OCI-LY7 (cell line): ENCODE measurements around the gene HOXA3. TPM values are rescaled to one million over a fixed set of nuclear protein-coding genes. Genes with fewer than 3 reads are reported as not detected.

Experiments
- BruUV-seq: library from RNA; stranded (reverse); fragments of 400-500 nt; replicated peaks from 2 replicates; lab custom pipeline; 2021; lab: Mats Ljungman, UMichigan
- CTCF ChIA-PET: fragments of 300-600 bp; sonication (Branson Sonifier 250); formaldehyde crosslinking; loops from one replicate; lab custom pipeline; 2022; ENCODE audit warnings: antibody characterized with exemption; ENCODE audit not compliant: unreplicated experiment; lab: Charles Lee
- POLR2A ChIA-PET: fragments of 300-600 bp; sonication (Branson Sonifier 250); formaldehyde crosslinking; loops from one replicate; lab custom pipeline; 2022; ENCODE audit warnings: antibody characterized with exemption; lab: Charles Lee
- DNase-seq: peaks from one replicate; pipeline ENCODE4 v3.0.0-alpha.2; 2015; ENCODE audit warnings: low spot score
- H2AFZ ChIP-seq: fragments of 200-600 bp; sonication (generic), shearing (Covaris generic); 2 replicates; pipeline ENCODE4 v1.6.1; 2014; ENCODE audit warnings: mild to moderate bottlenecking, antibody characterized with exemption, low read length, moderate library complexity
- H3K27ac ChIP-seq: fragments of 200-600 bp; sonication (generic); 2 replicates; pipeline ENCODE4 v1.5.1; 2014; ENCODE audit warnings: mixed run types, low read depth, mild to moderate bottlenecking, moderate library complexity, low read length, inconsistent platforms; ENCODE audit not compliant: poor library complexity, severe bottlenecking
- H3K36me3 ChIP-seq: fragments of 200-600 bp; sonication (generic); 2 replicates; pipeline ENCODE4 v1.6.1; 2014; ENCODE audit warnings: mild to moderate bottlenecking, antibody characterized with exemption, low read length, moderate library complexity, mixed read lengths; ENCODE audit not compliant: insufficient read depth
- H3K4me1 ChIP-seq: fragments of 200-600 bp; sonication (generic); 2 replicates; pipeline ENCODE4 v1.5.1; 2014; ENCODE audit warnings: mild to moderate bottlenecking, low read length; ENCODE audit not compliant: insufficient read depth, poor library complexity, severe bottlenecking
- H3K4me2 ChIP-seq: fragments of 200-600 bp; sonication (generic); 2 replicates; pipeline ENCODE4 v1.6.1; 2014; ENCODE audit warnings: mild to moderate bottlenecking, low read length
- H3K4me3 ChIP-seq: fragments of 200-600 bp; sonication (generic); 2 replicates; pipeline ENCODE4 v1.5.1; 2014; ENCODE audit warnings: mild to moderate bottlenecking, low read depth, low read length; ENCODE audit not compliant: poor library complexity, severe bottlenecking
- H3K79me2 ChIP-seq: fragments of 200-600 bp; sonication (generic); 2 replicates; pipeline ENCODE4 v1.6.1; 2016; ENCODE audit warnings: low read depth, mild to moderate bottlenecking, low read length, moderate library complexity, mixed read lengths; ENCODE audit not compliant: insufficient read depth
- H3K9me2 ChIP-seq: fragments of 200-600 bp; sonication (generic); 2 replicates; pipeline ENCODE4 v1.6.1; 2016; ENCODE audit warnings: mild to moderate bottlenecking, low read length, mixed read lengths; ENCODE audit not compliant: insufficient read depth
- H3K9me3 ChIP-seq: fragments of 200-600 bp; sonication (generic); 2 replicates; pipeline ENCODE4 v1.6.1; 2014; ENCODE audit warnings: mild to moderate bottlenecking, mixed run types, low read length, mixed read lengths
- H4K20me1 ChIP-seq: fragments of 200-600 bp; sonication (generic); 2 replicates; pipeline ENCODE4 v1.6.1; 2014; ENCODE audit warnings: mild to moderate bottlenecking, antibody characterized with exemption, low read length, moderate library complexity, mixed read lengths; ENCODE audit not compliant: insufficient read depth
- CTCF ChIP-seq: fragments of 200-600 bp; sonication (generic); conservative IDR thresholded peaks from 2 replicates; pipeline ENCODE4 v1.5.1; 2014; ENCODE audit warnings: mild to moderate bottlenecking, antibody characterized with exemption, low read length, moderate library complexity, mixed read lengths
- EZH2phosphoT487 ChIP-seq: fragments of 200-600 bp; sonication (generic); IDR thresholded peaks from 2 replicates; pipeline ENCODE4 v1.6.1; 2018; ENCODE audit warnings: low read depth, borderline replicate concordance, mild to moderate bottlenecking, mixed run types, antibody characterized with exemption, low read length, moderate library complexity, mixed read lengths
- intact Hi-C: fragments of 100-400 bp; cut with micrococcal nuclease; formaldehyde crosslinking; loops from one replicate; pipeline ENCODE4 v1.10.0; 2022; ENCODE audit not compliant: unreplicated experiment
- total RNA-seq, 2 experiments: library from RNA; depleted of rRNA in 1 of 2; stranded (reverse); fragments of >200 nt in 1 of 2; shearing (Covaris generic) in 1 of 2; gene quantifications; 2 replicates each; pipeline ENCODE4 v1.2.3, GENCODE V29; 2014 to 2022

Gene HOXA3
- total RNA-seq, 2 experiments from 2014 or later: 0.41 to 2.7 TPM

DNA sequence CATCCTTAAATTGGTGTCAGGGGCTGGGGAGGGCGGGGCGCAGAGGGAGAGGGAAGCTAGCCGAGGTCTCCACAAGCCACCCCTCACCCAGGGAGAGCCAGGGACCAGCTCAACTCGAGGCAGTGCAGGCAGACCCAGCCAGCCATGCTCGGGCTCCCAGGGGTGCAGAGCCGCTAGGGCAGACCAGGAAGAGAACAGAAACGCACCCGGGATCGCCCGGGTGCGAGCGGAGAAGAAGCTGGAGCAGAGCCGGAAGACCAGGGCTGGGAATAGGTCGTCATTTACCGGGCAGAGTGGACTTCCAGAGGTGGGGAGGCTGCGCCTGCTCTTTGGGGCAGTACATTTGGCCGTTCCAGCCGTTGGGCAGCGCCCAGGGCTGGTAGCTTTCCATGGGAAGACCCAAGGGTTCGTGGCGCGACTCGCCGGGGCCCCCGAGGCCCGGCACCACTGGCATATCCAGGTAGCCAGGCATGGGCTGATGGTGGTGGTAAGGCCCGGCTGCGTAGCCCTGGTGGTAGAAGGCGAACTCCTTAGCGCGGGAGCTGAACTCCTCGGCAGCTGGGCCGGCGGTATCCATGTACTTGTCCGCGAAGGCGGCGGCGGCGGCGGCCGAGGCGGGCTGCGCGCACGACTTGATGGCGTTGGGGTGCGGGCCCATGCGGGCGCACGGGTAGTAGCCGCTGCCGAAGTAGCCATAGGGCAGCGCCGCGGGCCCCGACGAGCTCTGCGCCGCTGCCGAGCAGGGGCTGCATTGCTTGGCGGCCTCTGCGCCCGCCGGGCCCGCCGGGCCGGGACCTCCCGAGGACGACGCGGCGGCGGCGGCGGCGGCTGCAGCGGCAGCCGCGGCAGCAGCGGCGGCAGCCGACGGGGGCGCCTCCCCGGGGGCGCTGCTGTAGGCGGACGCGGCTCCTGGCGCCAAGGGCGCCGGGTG, 46.8 kb upstream of the HOXA3 start:
- peak overlapping the region; percentile 62; the same call in 1 of the 2 replicates for H3K4me2 ChIP-seq
- H4K20me1 ChIP-seq: no peaks in the 10 kb centered on the region
- ChIA-PET POLR2A (no interaction called here), CTCF (interaction anchor here (0.6 kb wide), 1 partner anchor 407 kb away, joined by 4 read pairs; no protein-coding TSS in a partner anchor)
- TF ChIP-seq EZH2phosphoT487 (no peak), CTCF (no peak)
- peaks cover 17% of the 10 kb centered on the region for H3K4me1 ChIP-seq
- no peak overlapping the region for H2AFZ ChIP-seq
- H3K9me3 ChIP-seq: no peaks in the 10 kb centered on the region
- no peaks in the 10 kb centered on the region for H3K79me2 ChIP-seq
- intact Hi-C loops: loop anchor here (5.0 to 10.0 kb wide), 4 partner anchors 408 to 878 kb away; partner anchors contain the start of gene HIBADH
- H3K36me3 ChIP-seq: no peaks in the 10 kb centered on the region
- no peak overlapping the region for H3K27ac ChIP-seq
- H3K9me2 ChIP-seq: no peaks in the 10 kb centered on the region
- DNase-seq: peak; percentile 27
- no TSS peak for BruUV-seq
- peak overlapping the region; percentile 73 for H3K4me3 ChIP-seq

DNA sequence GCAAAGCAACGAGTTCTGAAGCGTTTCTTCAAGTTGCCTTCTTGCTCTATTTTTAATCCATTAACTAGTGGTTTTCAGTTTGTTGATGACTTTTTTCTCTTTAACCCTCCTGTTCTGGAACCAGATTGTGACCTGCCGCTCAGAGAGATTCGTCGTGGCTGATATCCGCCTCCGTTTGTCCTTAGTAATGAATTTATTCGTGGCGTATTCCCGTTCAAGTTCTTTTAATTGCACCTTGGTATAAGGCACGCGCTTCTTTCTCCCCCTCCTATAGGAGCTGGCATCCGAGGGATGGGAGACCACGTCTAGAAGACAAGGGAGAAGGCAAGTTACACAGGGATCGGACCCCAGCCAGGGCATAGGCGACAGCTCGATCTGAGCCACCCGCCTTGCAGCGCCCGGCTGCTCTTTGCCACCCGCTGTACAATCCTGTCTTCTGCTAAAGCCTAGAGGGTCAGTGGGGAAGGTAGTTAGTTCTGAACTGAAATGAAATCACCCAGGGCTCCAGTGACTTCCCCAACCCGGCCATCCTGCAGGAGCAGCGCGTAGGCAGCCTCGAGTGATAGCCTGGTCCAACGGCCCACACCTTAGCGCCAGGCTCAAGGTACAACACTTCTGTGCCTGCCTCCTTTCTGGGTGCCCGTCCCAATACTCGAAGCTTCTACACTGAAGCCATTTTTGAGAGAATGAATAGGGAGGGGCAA, 45.9 kb upstream of the HOXA3 start:
- Histone ChIP-seq H3K4me3 (no peak overlapping the region), H3K36me3 (no peaks in the 10 kb centered on the region), H3K27ac (no peak overlapping the region), H3K4me2 (peak overlapping the region; percentile 62; the same call in 1 of the 2 replicates), H3K9me3 (no peaks in the 10 kb centered on the region), H3K9me2 (no peaks in the 10 kb centered on the region), H3K4me1 (peaks cover 17% of the 10 kb centered on the region), H3K79me2 (no peaks in the 10 kb centered on the region), H2AFZ (no peak overlapping the region), H4K20me1 (no peaks in the 10 kb centered on the region)
- intact Hi-C loops: loop anchor here (5.0 to 10.0 kb wide), 4 partner anchors 409 to 879 kb away; partner anchors contain the start of gene HIBADH
- no TSS peak for BruUV-seq
- no peak for DNase-seq
- POLR2A ChIA-PET: no interaction called here
- TF ChIP-seq CTCF (no peak), EZH2phosphoT487 (no peak)
- CTCF ChIA-PET: interaction anchor here (0.6 kb wide), 1 partner anchor 408 kb away, joined by 4 read pairs; no protein-coding TSS in a partner anchor
